DOHH2 (cell line): ENCODE results near the gene TMEM37.

Source experiments
- CTCF ChIP-seq: fragments of 200-600 bp; sonication (generic); IDR thresholded peaks from one replicate; pipeline ENCODE4 v1.5.1; 2014; ENCODE audit warnings: antibody characterized with exemption, mild to moderate bottlenecking, low read depth, low read length; ENCODE audit not compliant: poor library complexity, severe bottlenecking
- EZH2phosphoT487 ChIP-seq: fragments of 200-600 bp; sonication (generic); IDR thresholded peaks from 2 replicates; pipeline ENCODE4 v1.6.1; 2017; ENCODE audit warnings: borderline replicate concordance, mild to moderate bottlenecking, antibody characterized with exemption, low read length, moderate library complexity, mixed read lengths

- TF ChIP-seq CTCF (no peak), EZH2phosphoT487 (no peak)
These were observed 10.6 kb downstream of the TMEM37 start for GRCh38 chr2:119442226-119442619.
